Measurements from ENCODE around the gene MIOX. TPM values are rescaled to one million over a fixed set of nuclear protein-coding genes. Genes with fewer than 3 reads are reported as not detected.

MIOX gene
- total and polyA plus RNA-seq, 10 donors = 0.24 to 2.2 (median 0.26) TPM; not detected in 6

DNA sequence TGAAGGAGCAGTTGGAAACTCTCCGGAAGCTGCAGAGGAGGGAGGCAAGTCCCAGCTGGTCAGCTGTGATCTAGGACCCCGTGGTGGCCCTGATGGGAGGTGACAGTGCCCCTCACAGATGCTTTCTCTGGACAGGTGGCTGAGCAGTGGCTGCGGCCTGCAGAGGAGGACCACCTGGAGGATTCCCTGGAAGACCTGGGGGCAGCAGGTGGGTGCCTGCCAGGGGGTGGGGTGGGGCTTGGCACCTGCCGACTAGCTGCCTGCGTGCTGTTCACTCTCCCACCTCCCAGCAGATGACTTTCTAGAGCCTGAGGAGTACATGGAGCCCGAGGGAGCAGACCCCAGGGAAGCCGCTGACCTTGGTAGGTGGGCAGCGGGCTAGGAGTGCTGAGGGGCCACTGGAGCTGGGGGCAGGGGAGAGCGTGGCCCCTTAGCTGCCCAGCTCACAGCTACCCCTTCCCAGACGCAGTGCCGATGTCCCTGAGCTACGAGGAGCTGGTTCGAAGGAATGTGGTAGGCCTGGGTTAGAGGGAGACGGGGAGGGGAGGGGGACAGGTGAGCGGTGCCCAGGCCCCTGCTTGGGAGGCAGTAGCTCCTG is 35.6 kb downstream of the MIOX start:
- no peaks in the 10 kb centered on the region for H3K27me3 ChIP-seq (replicated peaks in 1 of 7)
- no peak overlapping the region for H3K4me3 ChIP-seq
- intact Hi-C loops (cut with DNase I; ENCODE audit: low total_unique reads) = no loop called here
- H3K4me1 ChIP-seq = peaks cover 22 to 45% (median 26%) of the 10 kb centered on the region in 6 donors
- DNase-seq = no peak
- WGBS, 5 donors = 93 to 96% (median 94%) methylated on average over 9 to 15 of the region's 15 CpGs
- H3K36me3 ChIP-seq = peaks cover 0 to 71% (median 64%) of the 10 kb centered on the region in 6 donors
- H3K27ac ChIP-seq = no peak overlapping the region
- H3K9me3 ChIP-seq = no peaks in the 10 kb centered on the region
- TF ChIP-seq POLR2AphosphoS5 (IDR thresholded peaks at IDR 0.05) (no peak), POLR2A (IDR thresholded peaks at IDR 0.05) (no peak)
- TF ChIP-seq, protein P1, sequence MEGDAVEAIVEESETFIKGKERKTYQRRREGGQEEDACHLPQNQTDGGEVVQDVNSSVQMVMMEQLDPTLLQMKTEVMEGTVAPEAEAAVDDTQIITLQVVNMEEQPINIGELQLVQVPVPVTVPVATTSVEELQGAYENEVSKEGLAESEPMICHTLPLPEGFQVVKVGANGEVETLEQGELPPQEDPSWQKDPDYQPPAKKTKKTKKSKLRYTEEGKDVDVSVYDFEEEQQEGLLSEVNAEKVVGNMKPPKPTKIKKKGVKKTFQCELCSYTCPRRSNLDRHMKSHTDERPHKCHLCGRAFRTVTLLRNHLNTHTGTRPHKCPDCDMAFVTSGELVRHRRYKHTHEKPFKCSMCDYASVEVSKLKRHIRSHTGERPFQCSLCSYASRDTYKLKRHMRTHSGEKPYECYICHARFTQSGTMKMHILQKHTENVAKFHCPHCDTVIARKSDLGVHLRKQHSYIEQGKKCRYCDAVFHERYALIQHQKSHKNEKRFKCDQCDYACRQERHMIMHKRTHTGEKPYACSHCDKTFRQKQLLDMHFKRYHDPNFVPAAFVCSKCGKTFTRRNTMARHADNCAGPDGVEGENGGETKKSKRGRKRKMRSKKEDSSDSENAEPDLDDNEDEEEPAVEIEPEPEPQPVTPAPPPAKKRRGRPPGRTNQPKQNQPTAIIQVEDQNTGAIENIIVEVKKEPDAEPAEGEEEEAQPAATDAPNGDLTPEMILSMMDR (IDR thresholded peaks at IDR 0.05 in 8 of 11, conservative IDR thresholded peaks at IDR 0.05 in 3 of 11) = no peak

DNA sequence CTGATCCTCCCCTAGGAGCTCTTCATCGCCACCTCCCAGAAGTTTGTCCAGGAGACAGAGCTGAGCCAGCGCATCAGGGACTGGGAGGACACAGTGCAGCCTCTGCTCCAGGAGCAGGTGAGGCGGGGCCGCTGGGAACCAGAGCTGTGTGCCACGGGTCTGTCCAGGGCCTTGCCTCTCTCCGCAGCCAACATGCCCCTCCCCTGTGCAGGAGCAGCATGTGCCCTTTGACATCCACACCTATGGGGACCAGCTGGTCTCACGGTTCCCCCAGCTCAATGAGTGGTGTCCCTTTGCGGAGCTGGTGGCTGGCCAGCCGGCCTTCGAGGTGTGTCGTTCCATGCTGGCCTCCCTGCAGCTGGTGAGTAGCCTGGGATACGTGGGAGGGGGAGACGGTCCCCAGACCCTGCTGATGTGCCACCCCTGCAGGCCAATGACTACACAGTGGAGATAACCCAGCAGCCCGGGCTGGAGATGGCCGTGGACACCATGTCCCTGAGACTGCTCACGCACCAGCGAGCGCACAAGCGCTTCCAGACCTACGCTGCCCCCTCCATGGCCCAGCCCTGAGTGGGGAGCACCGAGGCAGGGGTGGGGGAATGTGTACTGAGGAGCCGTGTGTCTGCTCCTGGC is 36.3 kb downstream of the MIOX start:
- 90 to 93% (median 92%) methylated on average over 14 to 22 of the region's 22 CpGs for WGBS, 5 donors

DNA sequence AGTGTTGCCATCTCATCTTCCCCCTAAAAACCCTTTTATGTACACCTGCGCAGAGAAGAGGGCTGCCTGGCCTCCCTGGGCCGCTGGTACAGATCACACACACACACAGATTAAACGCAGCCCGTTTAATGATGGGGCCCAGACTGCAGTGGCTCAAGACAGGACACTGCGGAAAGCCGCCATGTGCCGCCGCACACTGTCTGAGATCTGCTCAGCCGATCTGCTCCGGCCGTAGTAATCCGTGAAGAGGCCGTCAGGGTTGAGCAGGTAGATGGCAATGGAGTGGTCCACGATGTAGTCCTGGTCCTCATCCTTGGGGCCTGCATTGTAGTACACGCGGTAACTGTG is 36.8 kb downstream of the MIOX start:
- Histone ChIP-seq H3K9me3 (no peaks in the 10 kb centered on the region), H3K27ac (no peak overlapping the region), H3K4me1 (peaks cover 24 to 56% (median 37%) of the 10 kb centered on the region in 6 donors), H3K36me3 (peaks cover 0 to 68% (median 53%) of the 10 kb centered on the region in 6 donors), H3K4me3 (no peak overlapping the region), H3K27me3 (replicated peaks in 1 of 7) (no peaks in the 10 kb centered on the region)
- intact Hi-C loops (cut with DNase I; ENCODE audit: low total_unique reads) = no loop called here
- no peak for DNase-seq
- 91 to 97% (median 94%) methylated on average over 13 to 16 of the region's 16 CpGs for WGBS, 5 donors
- no peak for TF ChIP-seq POLR2AphosphoS5 (IDR thresholded peaks at IDR 0.05)
- TF ChIP-seq, protein P1 (IDR thresholded peaks at IDR 0.05 in 8 of 11, conservative IDR thresholded peaks at IDR 0.05 in 3 of 11) = no peak
- no peak for TF ChIP-seq POLR2A (IDR thresholded peaks at IDR 0.05)

More for the DNA sequence above, 36.3 kb downstream of the MIOX start:
- intact Hi-C loops (cut with DNase I; ENCODE audit: low total_unique reads) = no loop called here
- Histone ChIP-seq H3K4me1 (peaks cover 24 to 51% (median 32%) of the 10 kb centered on the region in 6 donors), H3K27me3 (replicated peaks in 1 of 7) (no peaks in the 10 kb centered on the region), H3K4me3 (no peak overlapping the region), H3K36me3 (peaks cover 0 to 68% (median 58%) of the 10 kb centered on the region in 6 donors), H3K9me3 (no peaks in the 10 kb centered on the region), H3K27ac (no peak overlapping the region)
- no peak for DNase-seq
- TF ChIP-seq POLR2A (IDR thresholded peaks at IDR 0.05) = no peak
- TF ChIP-seq, protein P1 (IDR thresholded peaks at IDR 0.05 in 8 of 11, conservative IDR thresholded peaks at IDR 0.05 in 3 of 11) = no peak
- peak in 1 of 3 donors; percentile 68 for TF ChIP-seq POLR2AphosphoS5 (IDR thresholded peaks at IDR 0.05)
